Keratinocyte (primary cell): ENCODE measurements around the gene RAB5IF.

ENCODE experiments used
- EZH2 ChIP-seq: IDR thresholded peaks from one replicate; pipeline ENCODE4 v1.6.1; 2012; ENCODE audit warnings: inconsistent platforms, mild to moderate bottlenecking, low read length, moderate library complexity
- TF ChIP-seq, protein P1 (sequence below), 3 experiments: IDR thresholded peaks in 1 of 3; conservative IDR thresholded peaks in 1 of 3; optimal IDR thresholded peaks in 1 of 3; 2 replicates in 2 of 3; 3 replicates in 1 of 3; pipeline versions ENCODE3 to v1.5.1; 2011; ENCODE audit warnings: low read length in 3 of 3, mild to moderate bottlenecking in 3 of 3, moderate library complexity in 2 of 3, control low read depth in 1 of 3, inconsistent platforms in 1 of 3; ENCODE audit not compliant: insufficient read depth in 2 of 3; ENCODE audit errors: extremely low read depth in 1 of 3

DNA sequence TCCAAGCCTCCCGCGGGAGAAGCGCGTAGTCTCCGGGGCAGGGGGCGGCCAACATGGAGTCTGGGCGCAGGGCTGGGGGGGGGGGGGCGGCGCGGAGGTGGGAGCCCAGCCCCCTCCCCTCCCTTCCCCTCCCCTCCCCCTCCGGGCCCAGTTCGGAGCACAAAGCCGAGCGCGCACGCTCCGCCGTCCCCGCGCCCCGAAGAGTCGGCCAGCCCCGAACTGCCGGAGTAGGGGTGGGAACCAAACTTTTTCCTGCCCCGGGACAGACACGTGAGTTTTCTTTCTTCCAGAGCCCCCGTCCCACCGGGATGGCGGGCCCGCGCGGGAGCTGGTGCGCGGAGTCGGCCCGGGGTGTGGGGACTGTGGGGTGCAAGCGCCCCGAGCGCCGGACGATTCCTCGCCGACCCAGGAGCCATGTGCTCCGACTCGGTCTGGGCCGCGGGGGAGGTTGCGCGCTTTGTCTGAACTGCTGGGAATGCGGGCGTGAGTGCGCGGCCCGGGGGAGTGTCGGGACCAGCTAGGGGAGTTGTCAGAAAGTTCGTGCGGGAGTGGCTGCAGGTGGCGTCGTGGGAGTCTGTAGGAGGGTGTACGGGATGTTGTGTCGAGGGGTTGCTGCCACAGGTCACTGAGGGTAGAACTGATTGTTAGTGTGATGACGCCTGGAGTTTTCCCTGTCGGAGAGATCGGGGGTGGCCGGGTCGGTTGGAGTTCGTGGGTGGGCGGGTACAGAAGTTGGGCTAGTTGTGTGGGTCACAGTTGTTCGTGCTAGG, 31.0 kb upstream of the RAB5IF start:
- TF ChIP-seq, protein P1, sequence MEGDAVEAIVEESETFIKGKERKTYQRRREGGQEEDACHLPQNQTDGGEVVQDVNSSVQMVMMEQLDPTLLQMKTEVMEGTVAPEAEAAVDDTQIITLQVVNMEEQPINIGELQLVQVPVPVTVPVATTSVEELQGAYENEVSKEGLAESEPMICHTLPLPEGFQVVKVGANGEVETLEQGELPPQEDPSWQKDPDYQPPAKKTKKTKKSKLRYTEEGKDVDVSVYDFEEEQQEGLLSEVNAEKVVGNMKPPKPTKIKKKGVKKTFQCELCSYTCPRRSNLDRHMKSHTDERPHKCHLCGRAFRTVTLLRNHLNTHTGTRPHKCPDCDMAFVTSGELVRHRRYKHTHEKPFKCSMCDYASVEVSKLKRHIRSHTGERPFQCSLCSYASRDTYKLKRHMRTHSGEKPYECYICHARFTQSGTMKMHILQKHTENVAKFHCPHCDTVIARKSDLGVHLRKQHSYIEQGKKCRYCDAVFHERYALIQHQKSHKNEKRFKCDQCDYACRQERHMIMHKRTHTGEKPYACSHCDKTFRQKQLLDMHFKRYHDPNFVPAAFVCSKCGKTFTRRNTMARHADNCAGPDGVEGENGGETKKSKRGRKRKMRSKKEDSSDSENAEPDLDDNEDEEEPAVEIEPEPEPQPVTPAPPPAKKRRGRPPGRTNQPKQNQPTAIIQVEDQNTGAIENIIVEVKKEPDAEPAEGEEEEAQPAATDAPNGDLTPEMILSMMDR (optimal IDR thresholded peaks at IDR 0.05 in 1 of 3, IDR thresholded peaks at IDR 0.05 in 1 of 3, conservative IDR thresholded peaks at IDR 0.05 in 1 of 3; ENCODE audit: extremely low read depth in 1 of 3, insufficient read depth in 2 of 3, low read length in 3 of 3) = peak in 1 of 3 experiments; percentile 15
- no peak for TF ChIP-seq EZH2
